Kidney glomerular epithelial cell (primary cell): ENCODE measurements around the gene BBS5.
"Not testable (repeated sequence)": the region's sequence is repeated elsewhere in the genome, so short reads cannot be mapped to it uniquely, and the experiment has no call there.

Experiments used
- DNase-seq: peaks from one replicate; lab custom pipeline; 2025; lab: John Stamatoyannopoulos, UW

BBS5 gene

GRCh38 chr2:169486487-169486886 lies 7.2 kb downstream of the BBS5 start:
- DNase-seq: no peak

GRCh38 chr2:169490834-169491233 lies 11.5 kb downstream of the BBS5 start:
- DNase-seq: no peak

- DNase-seq: no peak
Observed at GRCh38 chr2:169491378-169491777, 12.1 kb downstream of the BBS5 start.

GRCh38 chr2:169493360-169493759 lies 14.1 kb downstream of the BBS5 start:
- no peak for DNase-seq

- no peak for DNase-seq
Observed at GRCh38 chr2:169495310-169495928, 16.1 kb downstream of the BBS5 start.

GRCh38 chr2:169504651-169505050 lies 25.4 kb downstream of the BBS5 start:
- no peak for DNase-seq

GRCh38 chr2:169507698-169508097 lies 28.4 kb downstream of the BBS5 start:
- DNase-seq: peak; percentile 46

GRCh38 chr2:169509298-169509885 lies 30.1 kb downstream of the BBS5 start, which contains the start of gene KLHL41:
TSS of gene KLHL41 (plus strand) at chr2:169509702. CDS start at chr2:169509779, 77 bp downstream.
- no peak for DNase-seq

- DNase-seq: no peak
Observed at GRCh38 chr2:169509955-169510354, 30.7 kb downstream of the BBS5 start.

- no peak for DNase-seq
Observed at GRCh38 chr2:169510496-169510895, 31.2 kb downstream of the BBS5 start.

GRCh38 chr2:169511818-169512217 lies 32.5 kb downstream of the BBS5 start:
- DNase-seq: no peak

- no peak for DNase-seq
Observed at GRCh38 chr2:169512525-169512924, 33.2 kb downstream of the BBS5 start.

- no peak for DNase-seq
Observed at GRCh38 chr2:169513094-169513493, 33.8 kb downstream of the BBS5 start.

GRCh38 chr2:169513926-169514325 lies 34.6 kb downstream of the BBS5 start:
- no peak for DNase-seq

GRCh38 chr2:169514758-169515157 lies 35.5 kb downstream of the BBS5 start:
- not testable (repeated sequence) for DNase-seq

- not testable (repeated sequence) for DNase-seq
Observed at GRCh38 chr2:169516488-169516995, 37.2 kb downstream of the BBS5 start.

- no peak for DNase-seq
Observed at GRCh38 chr2:169520896-169521295, 41.6 kb downstream of the BBS5 start.

- no peak for DNase-seq
Observed at GRCh38 chr2:169523681-169524080, 44.4 kb downstream of the BBS5 start.

- DNase-seq: no peak
Observed at GRCh38 chr2:169525434-169525833, 46.1 kb downstream of the BBS5 start.

- no peak for DNase-seq
Observed at GRCh38 chr2:169526451-169526850, 47.2 kb downstream of the BBS5 start.

- DNase-seq: no peak
Observed at GRCh38 chr2:169528271-169528701, 49.0 kb downstream of the BBS5 start.

GRCh38 chr2:169539460-169539859 lies 60.2 kb downstream of the BBS5 start:
- DNase-seq: not testable (repeated sequence)

GRCh38 chr2:169540146-169540545 lies 60.9 kb downstream of the BBS5 start:
- no peak for DNase-seq

- no peak for DNase-seq
Observed at GRCh38 chr2:169542433-169542832, 63.1 kb downstream of the BBS5 start.
